HUES64 (cell line): ENCODE measurements around the gene DCUN1D5.

ENCODE experiments used
- H3K27ac ChIP-seq: 2 replicates; pipeline ENCODE4 v1.7.0; 2013; ENCODE audit warnings: low read depth, low read length, inconsistent platforms
- H3K27me3 ChIP-seq: 2 replicates; pipeline ENCODE4 v1.6.1; 2013; ENCODE audit warnings: mild to moderate bottlenecking, low read length; ENCODE audit not compliant: insufficient read depth
- H3K36me3 ChIP-seq: 2 replicates; pipeline ENCODE4 v1.6.1; 2013; ENCODE audit warnings: mild to moderate bottlenecking, low read length; ENCODE audit not compliant: insufficient read depth
- H3K4me1 ChIP-seq: 2 replicates; pipeline ENCODE4 v1.6.1; 2013; ENCODE audit warnings: mild to moderate bottlenecking, low read length, moderate library complexity; ENCODE audit not compliant: insufficient read depth
- H3K4me3 ChIP-seq: 2 replicates; pipeline ENCODE4 v1.5.1; 2013; ENCODE audit warnings: mild to moderate bottlenecking, low read length, moderate library complexity
- H3K9ac ChIP-seq: 2 replicates; pipeline ENCODE4 v1.6.1; 2013; ENCODE audit warnings: mild to moderate bottlenecking, low read depth, low read length
- H3K9me3 ChIP-seq: 2 replicates; pipeline ENCODE4 v1.6.1; 2013; ENCODE audit warnings: low read depth, low read length; ENCODE audit not compliant: insufficient read depth
- WGBS: fragments of 150-250, 120-280 bp; methylation state at CpG from one replicate; pipeline ENCODE4 v1.1.7; 2013; ENCODE audit warnings: missing lambda C conversion rate; 5-methylcytosine and 5-hydroxymethylcytosine counted together

DCUN1D5 gene

DNA sequence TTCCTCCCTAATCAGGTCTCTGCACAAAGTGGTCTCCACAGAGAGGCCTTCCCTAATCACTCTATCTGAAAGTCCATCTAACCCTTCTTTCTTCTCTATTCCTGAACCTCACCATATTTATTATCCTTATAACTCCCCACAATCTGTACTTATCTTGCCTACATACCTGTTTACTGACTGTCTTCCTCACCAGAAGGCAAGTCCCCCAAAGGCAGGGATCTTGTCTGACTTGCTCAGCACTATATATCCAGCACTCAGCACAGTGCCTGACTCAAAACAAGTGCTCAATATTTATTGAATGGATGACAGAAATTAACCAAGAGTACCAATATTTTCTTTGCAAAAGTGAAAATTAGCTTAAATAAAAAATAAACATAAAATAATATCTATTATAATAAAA lies 5.5 kb downstream of the DCUN1D5 start:
- H3K9ac ChIP-seq = no peak overlapping the region
- H3K4me1 ChIP-seq = peaks cover 15% of the 10 kb centered on the region
- no peak overlapping the region for H3K27ac ChIP-seq
- no peaks in the 10 kb centered on the region for H3K9me3 ChIP-seq
- H3K4me3 ChIP-seq = no peak overlapping the region
- H3K36me3 ChIP-seq = peaks cover 88% of the 10 kb centered on the region
- no peaks in the 10 kb centered on the region for H3K27me3 ChIP-seq

DNA sequence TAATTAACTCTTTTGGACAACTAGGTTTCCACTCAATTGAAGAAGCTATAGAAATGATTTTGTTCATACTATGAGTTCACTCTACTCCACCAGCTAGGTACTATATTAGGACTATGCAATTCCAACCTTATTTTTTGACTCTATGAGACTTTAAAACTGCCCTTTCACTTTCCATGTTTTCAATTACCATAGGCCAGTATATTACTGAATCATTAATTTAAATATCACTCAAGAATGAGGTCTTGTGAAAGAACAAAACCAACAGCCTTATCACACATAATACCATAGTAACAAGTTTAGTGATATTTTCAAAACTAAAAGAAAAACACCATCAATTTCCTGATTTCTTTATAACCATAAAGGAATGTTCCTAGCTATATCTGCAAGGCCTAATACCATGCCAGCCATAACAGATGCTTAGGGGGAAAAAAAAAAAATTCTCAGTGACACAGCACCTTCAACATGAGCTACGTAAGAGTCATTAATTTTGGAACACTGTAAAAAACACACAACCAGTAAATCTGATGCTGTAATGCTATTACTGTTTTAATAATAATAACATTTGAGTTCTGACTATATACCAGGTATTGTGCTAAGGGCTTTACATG lies 6.1 kb downstream of the DCUN1D5 start:
- Histone ChIP-seq H3K4me1 (peaks cover 15% of the 10 kb centered on the region), H3K27me3 (no peaks in the 10 kb centered on the region), H3K27ac (no peak overlapping the region), H3K36me3 (peaks cover 94% of the 10 kb centered on the region), H3K4me3 (no peak overlapping the region), H3K9me3 (no peaks in the 10 kb centered on the region), H3K9ac (no peak overlapping the region)
- no CpG with 5 or more reads among the region's 1 CpG for WGBS

DNA sequence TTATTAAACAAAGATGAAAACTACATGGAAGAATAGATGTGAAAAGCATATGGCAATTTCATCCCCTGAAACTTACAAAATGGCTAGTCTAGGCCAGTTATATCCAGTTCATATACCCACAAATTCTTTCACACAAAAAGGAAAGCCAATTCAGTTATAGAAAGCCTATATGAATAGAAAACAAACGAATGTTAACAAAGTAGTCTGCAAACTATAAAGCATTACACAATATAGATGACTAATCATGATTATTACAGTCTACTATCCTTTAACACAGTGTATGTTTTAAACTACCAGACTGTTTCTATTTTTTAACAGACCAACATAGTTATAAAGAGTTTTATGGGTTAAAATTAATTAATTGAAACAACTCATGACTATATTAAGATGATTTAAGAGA lies 12.1 kb downstream of the DCUN1D5 start:
- no peak overlapping the region for H3K27ac ChIP-seq
- H3K4me1 ChIP-seq = no peaks in the 10 kb centered on the region
- no peaks in the 10 kb centered on the region for H3K9me3 ChIP-seq
- no peaks in the 10 kb centered on the region for H3K27me3 ChIP-seq
- no CpG with 5 or more reads among the region's 1 CpG for WGBS
- H3K36me3 ChIP-seq = peaks cover 97% of the 10 kb centered on the region
- no peak overlapping the region for H3K4me3 ChIP-seq
- H3K9ac ChIP-seq = no peak overlapping the region

DNA sequence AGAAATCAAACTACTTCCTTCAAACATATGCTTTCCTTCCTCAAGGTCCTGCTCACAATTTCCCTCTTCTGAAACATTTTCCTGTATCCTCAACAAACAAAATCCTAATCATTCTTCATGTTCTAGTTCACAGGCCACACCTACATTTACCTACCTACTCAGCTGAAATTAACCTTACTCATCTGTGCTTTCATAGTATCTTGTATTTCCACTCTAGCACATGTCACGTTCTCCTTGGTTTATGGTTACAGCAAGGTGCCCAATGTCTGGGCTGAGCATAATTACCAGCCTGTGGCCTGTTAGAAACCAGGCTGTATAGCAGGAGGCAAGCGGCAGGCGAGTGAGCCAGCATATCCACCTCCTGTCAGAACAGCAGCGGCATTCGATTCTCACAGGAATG lies 13.2 kb downstream of the DCUN1D5 start:
- Histone ChIP-seq H3K4me3 (no peak overlapping the region), H3K9me3 (no peaks in the 10 kb centered on the region), H3K9ac (no peak overlapping the region), H3K27ac (no peak overlapping the region), H3K36me3 (peaks cover 97% of the 10 kb centered on the region), H3K4me1 (no peaks in the 10 kb centered on the region), H3K27me3 (no peaks in the 10 kb centered on the region)
- 96% methylated on average over 5 of the region's 5 CpGs for WGBS

DNA sequence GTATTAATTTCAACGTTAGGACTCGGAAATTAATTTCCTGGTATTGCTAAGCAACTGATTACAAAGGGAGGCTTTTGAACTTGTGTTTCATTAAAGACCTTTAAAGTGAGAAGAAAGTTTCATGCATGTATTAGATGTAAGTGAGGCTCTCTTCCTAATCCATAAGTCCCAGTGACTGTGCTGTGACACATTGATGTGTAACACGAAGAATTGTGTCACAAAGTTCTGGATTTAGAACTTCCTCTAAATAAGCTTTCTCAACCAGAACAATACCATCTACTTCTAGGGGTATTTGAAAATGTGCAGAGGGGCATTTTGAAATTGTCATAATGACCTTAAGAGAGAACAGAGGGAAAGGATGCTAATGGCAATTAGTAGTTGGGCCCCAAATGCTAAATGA lies 14.4 kb downstream of the DCUN1D5 start:
- H3K36me3 ChIP-seq = peaks cover 95% of the 10 kb centered on the region
- no peak overlapping the region for H3K4me3 ChIP-seq
- no peak overlapping the region for H3K9ac ChIP-seq
- H3K27me3 ChIP-seq = no peaks in the 10 kb centered on the region
- 98% methylated on average over 2 of the region's 3 CpGs for WGBS
- no peak overlapping the region for H3K27ac ChIP-seq
- H3K9me3 ChIP-seq = no peaks in the 10 kb centered on the region
- H3K4me1 ChIP-seq = no peaks in the 10 kb centered on the region

DNA sequence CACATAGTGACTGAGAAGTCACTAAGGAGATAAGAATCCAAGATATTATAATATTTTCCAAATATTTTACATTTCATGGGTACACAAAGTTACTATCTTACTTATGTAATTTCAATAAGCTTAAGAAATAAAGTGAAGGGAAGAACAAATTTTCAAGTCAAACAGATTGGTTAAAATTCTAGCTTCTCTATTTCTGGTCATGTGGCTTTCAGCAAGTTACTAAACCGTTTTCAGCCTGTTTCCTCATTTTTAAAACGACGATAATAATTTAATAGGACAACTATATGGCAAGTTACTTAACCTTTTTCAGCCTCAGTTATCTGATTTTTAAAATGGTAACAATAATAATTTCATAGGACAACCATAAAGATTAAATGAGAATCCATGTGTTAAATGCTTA lies 15.6 kb downstream of the DCUN1D5 start:
- H3K9me3 ChIP-seq = no peaks in the 10 kb centered on the region
- WGBS = 100% methylated on average over 2 of the region's 3 CpGs
- no peak overlapping the region for H3K27ac ChIP-seq
- no peaks in the 10 kb centered on the region for H3K4me1 ChIP-seq
- H3K9ac ChIP-seq = no peak overlapping the region
- H3K4me3 ChIP-seq = no peak overlapping the region
- H3K27me3 ChIP-seq = no peaks in the 10 kb centered on the region
- H3K36me3 ChIP-seq = peaks cover 88% of the 10 kb centered on the region

DNA sequence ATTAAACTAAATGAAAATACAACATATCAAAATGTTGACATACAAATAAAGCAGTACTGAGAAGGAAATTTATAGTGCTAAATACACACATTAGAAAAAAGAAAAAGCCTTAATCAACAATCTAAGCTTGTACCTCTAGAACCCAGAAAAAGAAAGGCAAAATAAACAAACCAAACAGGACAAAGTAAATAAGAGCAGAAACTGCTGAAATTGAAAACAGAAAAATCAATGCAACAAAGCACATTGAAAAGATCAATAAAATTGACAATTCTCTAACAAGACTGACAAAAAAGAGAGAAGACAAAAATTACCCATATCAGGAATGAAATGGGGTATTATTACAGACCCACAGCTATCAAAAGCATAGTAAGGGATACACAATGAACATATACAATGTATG lies 21.0 kb downstream of the DCUN1D5 start:
- Histone ChIP-seq H3K9ac (no peak overlapping the region; the same call in 1 of the 2 replicates), H3K36me3 (peaks cover 64% of the 10 kb centered on the region), H3K27me3 (no peaks in the 10 kb centered on the region), H3K9me3 (no peaks in the 10 kb centered on the region), H3K4me3 (no peak overlapping the region), H3K27ac (no peak overlapping the region), H3K4me1 (peaks cover 14% of the 10 kb centered on the region)

DNA sequence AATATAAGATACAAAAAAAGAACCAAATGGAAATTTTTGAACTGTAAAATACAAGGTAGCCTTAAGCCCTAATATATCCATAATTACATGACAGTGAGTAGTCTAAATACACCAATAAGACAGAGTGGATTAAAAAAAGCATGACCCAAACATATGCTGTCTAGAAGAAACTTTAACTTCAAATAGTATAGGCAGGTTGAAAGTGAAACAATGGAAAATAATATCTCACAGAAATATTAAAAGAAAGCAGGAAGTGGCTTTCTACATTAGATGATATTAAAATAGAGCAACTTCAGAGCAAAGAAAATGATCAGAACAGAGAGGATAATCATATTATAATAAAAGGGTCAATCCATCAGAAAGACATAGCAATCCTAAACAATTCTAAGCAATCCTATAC lies 21.8 kb downstream of the DCUN1D5 start:
- peaks cover 66% of the 10 kb centered on the region for H3K36me3 ChIP-seq

DNA sequence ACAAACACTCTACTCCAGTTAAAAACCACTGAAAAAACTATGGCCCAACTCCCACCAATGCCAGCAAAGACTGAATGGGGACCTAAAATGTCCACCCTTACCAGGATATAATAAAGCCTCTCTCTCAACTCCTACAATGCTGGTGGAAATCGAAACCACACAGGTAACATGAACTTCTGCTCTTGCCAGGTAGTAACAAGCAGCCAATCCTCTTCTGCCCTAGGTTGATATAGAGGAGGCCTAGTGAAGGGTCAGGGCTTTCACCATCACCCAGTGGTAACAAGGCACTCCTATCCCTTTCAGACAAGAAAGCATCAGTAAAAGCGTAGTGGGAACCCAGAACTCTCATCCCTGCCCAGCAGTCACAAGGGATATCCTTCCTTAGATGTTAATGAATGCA lies 22.6 kb downstream of the DCUN1D5 start:
- H3K4me1 ChIP-seq = peaks cover 14% of the 10 kb centered on the region
- WGBS = 100% methylated on average over 2 of the region's 2 CpGs
- H3K27me3 ChIP-seq = no peaks in the 10 kb centered on the region
- H3K9ac ChIP-seq = no peak overlapping the region
- H3K27ac ChIP-seq = no peak overlapping the region
- H3K9me3 ChIP-seq = no peaks in the 10 kb centered on the region
- no peak overlapping the region for H3K4me3 ChIP-seq
- peaks cover 66% of the 10 kb centered on the region for H3K36me3 ChIP-seq

More for the DNA sequence above, 21.8 kb downstream of the DCUN1D5 start:
- Histone ChIP-seq H3K4me3 (no peak overlapping the region), H3K27ac (no peak overlapping the region), H3K9ac (no peak overlapping the region), H3K4me1 (peaks cover 14% of the 10 kb centered on the region), H3K27me3 (no peaks in the 10 kb centered on the region), H3K9me3 (no peaks in the 10 kb centered on the region)

DNA sequence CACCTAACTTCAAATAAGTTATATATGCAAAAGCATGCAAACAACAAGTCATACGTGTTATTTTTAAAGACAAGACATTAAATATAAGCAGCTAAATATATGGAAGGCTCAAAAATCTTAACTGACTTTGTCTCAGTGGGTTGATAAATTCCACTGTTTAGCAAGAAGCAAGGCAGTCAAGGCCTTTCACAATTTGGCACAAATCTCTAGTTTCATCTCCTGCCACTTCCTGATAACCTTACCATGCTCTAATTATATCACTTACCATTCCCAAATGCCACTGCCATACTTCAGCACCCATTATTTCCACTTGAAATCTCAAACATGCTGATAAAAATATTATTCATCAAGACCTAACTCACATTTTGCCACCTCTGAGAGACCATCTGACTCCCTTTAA lies 24.8 kb downstream of the DCUN1D5 start:
- Histone ChIP-seq H3K27ac (no peak overlapping the region), H3K36me3 (peaks cover 70% of the 10 kb centered on the region), H3K4me1 (peaks cover 14% of the 10 kb centered on the region), H3K4me3 (no peak overlapping the region), H3K9ac (no peak overlapping the region), H3K27me3 (no peaks in the 10 kb centered on the region), H3K9me3 (no peaks in the 10 kb centered on the region)
- WGBS = no CpG with 5 or more reads among the region's 1 CpG

DNA sequence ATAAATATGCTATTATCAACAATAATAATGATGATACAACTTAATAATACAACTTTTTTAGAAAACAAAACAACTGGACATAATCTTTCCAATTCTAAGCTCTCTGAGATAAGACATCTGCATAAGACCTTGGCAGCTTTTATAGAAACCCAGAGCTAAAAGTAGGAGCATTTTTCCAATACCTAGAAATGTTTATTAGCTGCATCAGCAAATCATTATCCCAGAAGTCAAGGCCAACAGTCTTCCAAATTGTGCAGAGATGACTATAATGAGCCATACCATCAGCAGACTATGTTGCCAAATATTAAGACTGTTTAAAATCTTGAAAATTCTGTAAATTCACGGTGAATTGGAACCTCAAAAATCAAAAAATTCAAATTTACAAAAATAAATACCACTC lies 30.3 kb downstream of the DCUN1D5 start:
- Histone ChIP-seq H3K27ac (no peak overlapping the region), H3K27me3 (no peaks in the 10 kb centered on the region), H3K4me1 (no peaks in the 10 kb centered on the region), H3K9me3 (no peaks in the 10 kb centered on the region), H3K4me3 (no peak overlapping the region), H3K36me3 (peaks cover 94% of the 10 kb centered on the region), H3K9ac (no peak overlapping the region)
- 100% methylated on average over 1 of the region's 1 CpG for WGBS

DNA sequence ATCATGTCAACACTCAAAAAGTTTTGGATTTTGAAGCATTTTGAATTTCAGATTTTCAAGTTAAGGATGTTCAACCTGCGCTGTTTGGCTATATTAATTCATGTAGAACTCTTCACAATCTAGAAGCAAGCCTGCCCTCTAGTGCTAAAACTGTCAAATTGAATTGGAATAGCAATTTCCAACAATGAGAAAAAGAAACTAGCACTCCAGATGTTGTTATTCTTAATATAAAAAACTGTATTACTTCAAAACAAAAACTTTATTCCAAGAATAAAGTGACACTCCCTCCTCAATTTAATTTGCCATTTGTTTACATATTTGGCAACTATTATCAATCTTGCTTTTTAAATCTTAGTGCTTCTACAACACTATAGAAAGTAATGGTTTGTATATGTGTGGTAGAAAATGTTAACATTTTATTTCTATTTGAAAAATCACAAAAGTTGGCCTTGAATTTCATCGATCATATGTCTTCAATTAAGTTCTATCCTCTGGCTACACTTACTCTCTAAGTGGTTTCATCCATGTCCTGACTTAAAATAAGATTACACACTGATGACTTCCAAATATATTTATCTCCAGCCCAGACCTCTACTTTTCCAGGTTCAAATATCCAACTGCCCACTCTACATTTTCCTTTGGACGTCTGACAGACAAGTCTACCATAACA lies 36.6 kb downstream of the DCUN1D5 start:
- H3K4me1 ChIP-seq = no peaks in the 10 kb centered on the region
- no peak overlapping the region for H3K27ac ChIP-seq
- peaks cover 32% of the 10 kb centered on the region for H3K36me3 ChIP-seq
- H3K4me3 ChIP-seq = no peak overlapping the region
- no peaks in the 10 kb centered on the region for H3K27me3 ChIP-seq
- no peak overlapping the region for H3K9ac ChIP-seq
- no peaks in the 10 kb centered on the region for H3K9me3 ChIP-seq
- WGBS = 86% methylated on average over 3 of the region's 3 CpGs
